Renal cortical epithelial cell (primary cell): ENCODE data around the gene RETREG3. TPM values are rescaled to one million over a fixed set of nuclear protein-coding genes. Genes with fewer than 3 reads are reported as not detected.
"Not testable (repeated sequence)": the region's sequence is repeated elsewhere in the genome, so short reads cannot be mapped to it uniquely, and the experiment has no call there.

Experiments
- DNase-seq: peaks from one replicate; pipeline ENCODE4 v3.0.0-alpha.2; 2011; ENCODE audit warnings: low read depth
- total RNA-seq: library from RNA; depleted of rRNA; stranded (reverse); fragments of >200 nt; gene quantifications from 2 replicates; pipeline ENCODE4 v1.2.3, GENCODE V29; 2014

The RETREG3 gene
- total RNA-seq, 1 donor from 2014 or later, result 64.3 TPM

DNA sequence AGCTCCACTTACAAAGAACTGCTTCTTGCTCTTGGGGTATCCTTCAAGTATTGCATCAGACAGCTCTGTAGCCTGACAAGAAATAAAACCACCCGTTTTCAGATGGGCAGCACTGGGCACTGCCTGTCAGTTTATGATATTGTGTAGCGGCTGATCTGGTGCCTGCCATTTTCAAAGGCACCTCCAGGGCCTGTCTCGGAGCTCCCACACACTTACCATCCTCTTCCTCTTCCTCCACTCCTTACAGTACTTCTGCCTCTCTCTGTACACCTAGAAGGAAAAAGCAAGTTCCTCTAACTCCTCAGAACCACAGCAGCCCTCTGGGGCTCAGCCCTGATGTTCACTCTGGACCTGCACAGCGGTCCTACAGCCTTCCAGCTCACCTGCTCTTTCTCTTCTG, 36.1 kb downstream of the RETREG3 start:
- no peak for DNase-seq

DNA sequence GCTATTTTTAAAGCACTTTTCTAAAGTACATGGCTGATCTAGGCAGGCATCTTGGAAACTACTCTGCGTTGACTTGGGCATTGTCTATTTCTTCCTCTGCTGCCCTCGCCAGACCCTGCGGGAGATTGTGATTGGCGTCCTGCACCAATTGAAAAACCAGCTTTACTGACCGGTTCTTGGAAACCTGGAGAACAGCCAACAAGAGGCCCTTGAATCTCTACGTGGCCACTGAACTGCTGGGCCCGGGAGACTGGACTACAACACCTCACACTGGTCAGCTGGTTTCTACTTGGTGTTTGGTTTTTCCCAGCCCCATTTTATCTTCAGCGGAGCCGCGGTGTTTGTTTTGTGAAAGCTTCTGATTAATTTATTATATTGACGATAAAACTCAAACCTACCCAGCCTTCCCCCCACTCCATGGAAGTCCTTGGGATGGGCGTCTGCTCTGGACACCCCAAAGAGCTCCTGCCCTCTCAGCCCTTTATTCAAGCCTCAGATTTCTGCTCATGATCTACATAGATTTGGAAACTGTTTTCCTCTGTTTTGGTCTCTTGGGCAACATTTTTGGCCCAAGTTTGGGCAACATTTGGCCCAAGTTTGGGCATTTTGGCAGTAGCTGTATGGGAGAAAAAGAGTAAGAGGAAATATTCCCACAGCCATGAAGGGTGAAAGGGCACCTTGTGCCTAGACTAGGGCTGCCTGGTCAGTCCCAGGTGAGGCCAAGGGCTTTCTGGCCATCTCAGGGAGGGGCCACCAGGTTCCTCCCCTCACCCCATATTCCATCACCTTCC, 37.5 kb downstream of the RETREG3 start:
- DNase-seq, result no peak

DNA sequence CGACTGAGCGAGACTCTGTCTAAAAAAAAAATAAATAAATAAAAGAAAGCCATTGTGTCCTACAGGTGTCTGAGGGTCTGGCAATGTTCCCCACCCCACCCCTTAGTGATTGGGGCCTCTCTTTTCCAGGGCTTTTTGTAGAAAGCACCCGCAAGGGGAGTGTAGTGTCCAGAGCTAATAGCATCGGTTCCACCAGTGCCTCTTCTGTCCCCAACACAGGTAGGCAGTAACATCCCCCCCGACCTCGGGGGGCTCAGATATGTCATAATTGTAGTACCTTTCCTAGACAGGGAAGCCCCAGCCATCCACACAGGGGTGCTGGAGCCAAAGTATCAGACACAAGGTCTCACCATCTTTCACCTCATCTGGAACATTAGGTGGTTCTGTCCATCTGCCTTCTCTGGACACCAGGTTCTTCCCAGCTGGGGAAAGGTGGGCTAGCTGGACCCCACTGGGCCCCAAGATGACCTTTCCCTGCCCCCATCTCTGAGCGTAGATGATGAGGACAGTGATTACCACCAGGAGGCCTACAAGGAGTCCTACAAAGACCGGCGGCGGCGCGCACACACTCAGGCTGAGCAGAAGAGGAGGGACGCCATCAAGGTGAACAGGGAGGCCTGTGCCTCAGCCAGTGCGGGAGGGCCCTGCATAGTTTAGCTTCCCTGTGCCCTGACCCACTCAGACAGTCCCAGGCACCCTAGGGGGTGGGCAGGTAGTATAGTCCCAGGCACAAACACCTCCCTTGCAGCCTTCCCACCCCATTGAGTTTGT, 40.6 kb downstream of the RETREG3 start:
- DNase-seq, result no peak

DNA sequence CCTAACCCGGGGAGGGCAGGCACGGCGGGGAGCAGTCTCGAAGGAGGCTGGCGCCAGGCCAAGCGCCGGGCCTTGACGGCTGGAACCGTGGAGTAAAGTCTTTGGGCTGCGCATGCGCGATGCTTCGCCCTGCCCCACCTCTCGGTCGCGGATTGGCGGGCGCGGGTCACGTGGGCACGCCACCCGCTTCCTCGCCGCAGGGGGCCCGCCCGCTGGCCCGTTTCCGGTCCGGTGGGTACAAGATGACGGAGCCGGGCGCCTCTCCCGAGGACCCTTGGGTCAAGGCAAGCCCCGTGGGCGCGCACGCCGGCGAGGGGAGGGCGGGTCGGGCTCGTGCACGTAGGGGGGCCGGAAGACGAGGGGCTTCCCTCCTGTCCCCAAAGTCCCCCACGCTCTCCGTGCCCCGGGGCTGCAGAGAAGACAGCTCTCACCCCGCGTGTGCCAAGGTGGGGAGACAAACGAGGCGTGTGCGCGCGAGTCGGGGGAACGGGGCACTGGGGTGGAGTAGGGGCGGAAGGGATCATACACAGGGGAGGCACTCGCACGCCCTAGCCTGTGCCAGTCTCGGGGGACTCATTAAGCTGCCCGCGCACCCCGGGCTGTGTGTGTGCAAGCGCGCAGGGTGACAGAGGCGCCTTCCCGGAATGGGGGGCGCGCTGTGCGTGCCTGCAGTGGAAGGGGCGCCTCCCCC, 42.1 kb downstream of the RETREG3 start, which contains the start of gene MLX:
TSS of gene MLX (plus strand) at position 218 of the 691 bp plus-strand sequence. CDS start at position 243, 25 bp downstream.
- DNase-seq, result peak; percentile 66

DNA sequence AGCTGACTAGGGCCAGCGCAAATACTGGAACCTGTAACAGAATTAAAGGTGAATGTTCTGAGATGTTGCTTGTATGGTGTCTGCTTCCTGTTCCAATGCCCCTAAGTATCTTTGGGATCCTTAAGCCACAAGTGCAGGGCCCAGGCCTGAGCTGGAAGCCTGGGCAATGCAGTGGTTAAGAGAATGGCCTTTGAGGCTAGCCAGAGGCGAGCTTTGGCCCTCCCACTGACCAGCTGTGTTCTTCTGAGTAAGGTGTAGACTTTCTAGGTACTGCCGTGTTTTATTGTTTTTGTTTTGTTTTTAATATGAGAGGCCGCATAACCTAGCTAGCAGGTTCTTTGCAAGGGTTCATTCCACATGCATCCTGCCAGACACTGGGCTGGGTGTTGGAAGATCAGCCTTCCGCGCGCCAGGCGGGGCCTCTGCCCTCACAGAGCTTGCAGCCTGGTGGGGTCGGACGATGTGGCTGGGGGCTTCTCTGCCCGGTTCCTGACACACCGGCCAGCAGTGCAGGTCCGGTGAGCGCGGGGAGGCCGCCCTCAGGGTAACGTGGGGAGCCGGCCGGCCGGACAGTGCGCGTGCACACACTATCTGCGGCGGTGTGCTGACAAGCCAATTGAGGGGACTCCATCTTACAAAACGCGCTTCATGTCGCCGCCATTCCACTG, 42.8 kb downstream of the RETREG3 start:
- no peak for DNase-seq

DNA sequence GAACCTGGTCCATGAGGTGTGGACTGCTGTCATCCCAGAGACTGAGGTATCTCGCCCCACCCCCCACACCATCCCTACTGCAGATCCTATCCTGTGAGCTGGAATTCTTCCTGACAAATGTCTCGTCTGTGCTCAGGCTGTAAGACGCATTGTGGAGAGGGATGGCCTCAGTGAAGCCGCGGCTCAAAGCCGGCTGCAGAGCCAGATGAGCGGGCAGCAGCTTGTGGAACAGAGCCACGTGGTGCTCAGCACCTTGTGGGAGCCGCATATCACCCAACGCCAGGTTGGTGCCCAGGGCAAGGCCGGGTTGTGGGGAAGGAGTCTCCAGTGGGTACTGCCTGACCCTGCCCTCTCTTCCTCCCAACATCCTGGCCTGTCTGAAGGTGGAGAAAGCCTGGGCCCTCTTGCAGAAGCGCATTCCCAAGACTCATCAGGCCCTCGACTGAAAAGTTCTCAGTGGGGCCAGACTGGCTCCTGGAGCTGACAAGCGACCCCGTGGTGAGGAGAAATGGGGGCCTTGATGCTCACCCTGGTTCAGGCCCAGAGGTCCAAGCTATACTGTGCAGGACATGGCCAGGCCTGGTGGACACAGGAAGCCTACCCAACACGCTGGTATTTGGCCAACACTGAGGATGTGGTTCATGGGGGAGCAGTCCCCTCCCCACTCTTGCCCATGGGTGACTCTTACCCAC, 43.5 kb downstream of the RETREG3 start:
- no peak for DNase-seq

DNA sequence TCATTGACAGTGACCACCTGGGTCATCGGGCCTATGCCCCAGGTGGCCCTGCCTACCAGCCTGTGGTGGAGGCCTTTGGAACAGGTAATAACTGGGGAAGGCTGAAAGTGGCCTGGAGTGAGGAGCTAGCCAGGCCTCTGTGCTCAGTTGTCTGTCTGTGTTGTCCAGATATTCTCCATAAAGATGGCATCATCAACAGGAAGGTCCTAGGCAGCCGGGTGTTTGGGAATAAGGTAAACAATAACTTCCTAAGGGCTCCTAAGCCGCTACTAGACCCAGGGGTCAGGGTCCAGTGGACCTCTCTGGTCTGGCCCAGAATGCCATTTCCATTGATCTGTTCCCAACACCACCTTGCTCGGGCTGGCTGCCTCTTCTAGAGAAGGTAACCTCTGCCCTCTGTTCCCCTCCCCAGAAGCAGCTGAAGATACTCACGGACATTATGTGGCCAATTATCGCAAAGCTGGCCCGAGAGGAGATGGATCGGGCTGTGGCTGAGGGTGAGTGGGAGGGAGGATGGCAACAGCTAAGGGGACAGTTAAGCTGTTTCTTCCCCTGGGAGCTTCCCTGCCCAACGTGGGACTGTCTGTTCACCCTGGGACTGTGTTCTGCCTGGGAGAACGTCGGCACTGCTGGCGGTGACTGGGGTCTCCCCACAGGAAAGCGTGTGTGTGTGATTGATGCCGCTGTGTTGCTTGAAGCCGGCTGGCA, 44.2 kb downstream of the RETREG3 start:
- no peak for DNase-seq

DNA sequence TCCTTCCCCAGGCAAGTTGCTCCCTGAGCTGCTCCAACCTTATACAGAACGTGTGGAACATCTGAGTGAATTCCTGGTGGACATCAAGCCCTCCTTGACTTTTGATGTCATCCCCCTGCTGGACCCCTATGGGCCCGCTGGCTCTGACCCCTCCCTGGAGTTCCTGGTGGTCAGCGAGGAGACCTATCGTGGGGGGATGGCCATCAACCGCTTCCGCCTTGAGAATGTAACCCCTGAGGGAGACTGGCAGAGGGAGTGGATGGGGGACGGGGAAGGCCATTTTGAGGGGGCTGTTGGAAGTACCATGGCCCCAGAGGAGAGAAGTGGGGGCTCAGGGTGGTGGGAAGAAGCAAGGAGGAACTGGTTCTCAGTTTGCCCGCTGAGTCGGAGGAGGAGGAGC, 45.2 kb downstream of the RETREG3 start:
- DNase-seq, result no peak

DNA sequence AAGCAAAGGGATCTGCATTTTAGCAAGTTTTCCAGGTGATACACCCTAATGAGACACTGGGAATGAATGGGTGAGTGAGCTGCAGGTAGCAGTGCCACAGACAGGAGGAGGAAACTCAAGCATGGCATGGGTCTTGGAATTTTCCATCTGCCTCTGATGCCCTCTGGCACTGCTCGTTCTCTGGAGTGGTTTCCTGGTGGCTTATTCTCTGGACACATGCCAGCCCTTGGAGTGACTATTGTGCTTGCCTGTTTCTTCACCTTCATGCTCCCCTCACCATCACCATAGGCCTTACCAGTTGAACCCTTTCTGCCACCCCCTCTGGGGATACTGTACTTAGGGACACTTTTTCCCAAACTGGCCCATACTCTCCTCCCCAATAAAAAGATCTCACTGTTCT, 45.6 kb downstream of the RETREG3 start:
- DNase-seq, result peak; percentile 66

DNA sequence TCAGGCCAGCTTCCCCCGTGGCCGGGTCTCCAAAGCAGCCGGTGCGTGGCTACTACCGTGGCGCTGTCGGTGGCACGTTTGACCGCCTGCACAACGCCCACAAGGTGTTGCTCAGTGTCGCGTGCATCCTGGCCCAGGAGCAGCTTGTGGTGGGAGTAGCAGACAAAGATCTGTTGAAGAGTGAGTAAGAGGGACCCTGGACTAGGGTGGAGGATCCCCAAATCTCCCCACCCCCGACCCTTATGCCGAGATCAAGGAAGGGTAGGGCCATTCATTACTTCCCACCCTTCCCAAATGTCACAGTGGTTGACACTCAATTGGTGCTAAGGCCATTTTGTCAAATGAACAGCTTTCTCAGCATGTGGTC, 46.0 kb downstream of the RETREG3 start:
- no peak for DNase-seq

DNA sequence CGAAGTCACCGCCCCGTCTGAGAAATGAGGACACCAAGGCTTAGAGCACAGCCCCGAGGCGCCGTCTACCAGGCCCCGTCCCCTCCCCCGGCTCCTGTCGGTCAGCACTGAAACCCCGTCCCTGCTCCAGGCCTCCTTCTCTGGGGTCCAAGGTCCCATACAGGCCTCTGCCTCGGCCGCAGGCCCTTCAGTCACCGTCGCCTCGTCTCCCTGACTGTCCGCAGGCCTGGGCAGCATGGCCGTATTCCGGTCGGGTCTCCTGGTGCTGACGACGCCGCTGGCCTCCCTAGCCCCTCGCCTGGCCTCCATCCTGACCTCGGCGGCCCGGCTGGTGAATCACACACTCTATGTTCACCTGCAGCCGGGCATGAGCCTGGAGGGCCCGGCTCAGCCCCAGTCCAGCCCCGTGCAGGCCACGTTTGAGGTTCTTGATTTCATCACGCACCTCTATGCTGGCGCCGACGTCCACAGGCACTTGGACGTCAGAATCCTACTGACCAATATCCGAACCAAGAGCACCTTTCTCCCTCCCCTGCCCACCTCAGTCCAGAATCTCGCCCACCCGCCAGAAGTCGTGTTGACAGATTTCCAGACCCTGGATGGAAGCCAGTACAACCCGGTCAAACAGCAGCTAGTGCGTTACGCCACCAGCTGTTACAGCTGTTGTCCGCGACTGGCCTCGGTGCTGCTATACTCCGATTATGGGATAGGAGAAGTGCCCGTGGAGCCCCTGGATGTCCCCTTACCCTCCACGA, 46.6 kb downstream of the RETREG3 start:
- DNase-seq, result no peak

DNA sequence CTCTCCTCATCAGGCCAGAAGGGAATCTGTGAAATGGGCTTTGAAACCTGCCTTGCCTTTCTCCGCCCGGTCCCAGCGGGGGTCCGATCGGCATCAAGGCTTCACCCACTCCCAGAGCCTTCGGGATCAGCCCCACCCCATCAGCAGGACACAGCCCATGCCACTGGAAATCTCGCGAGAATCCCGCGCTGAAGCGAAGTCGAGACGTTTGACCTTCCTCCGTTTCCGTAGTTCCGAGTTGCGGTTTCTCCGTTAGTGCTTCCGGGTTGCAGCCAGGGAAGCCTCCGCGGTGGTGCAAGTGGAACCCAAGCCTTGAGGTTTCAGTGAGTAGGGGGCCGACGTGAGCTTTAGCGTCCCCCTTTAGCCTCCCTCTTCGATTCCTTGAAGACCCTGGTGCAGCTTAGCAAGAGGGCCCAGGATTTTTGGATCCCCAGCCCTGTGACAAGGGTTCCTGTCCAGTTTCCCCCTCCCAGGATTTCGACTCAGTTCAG, 47.2 kb downstream of the RETREG3 start, which contains the start of gene COASY:
TSS of gene COASY (plus strand) at position 252 of the 491 bp plus-strand sequence. CDS start 475 bp downstream, outside the sequence.
- DNase-seq, result peak; percentile 95

DNA sequence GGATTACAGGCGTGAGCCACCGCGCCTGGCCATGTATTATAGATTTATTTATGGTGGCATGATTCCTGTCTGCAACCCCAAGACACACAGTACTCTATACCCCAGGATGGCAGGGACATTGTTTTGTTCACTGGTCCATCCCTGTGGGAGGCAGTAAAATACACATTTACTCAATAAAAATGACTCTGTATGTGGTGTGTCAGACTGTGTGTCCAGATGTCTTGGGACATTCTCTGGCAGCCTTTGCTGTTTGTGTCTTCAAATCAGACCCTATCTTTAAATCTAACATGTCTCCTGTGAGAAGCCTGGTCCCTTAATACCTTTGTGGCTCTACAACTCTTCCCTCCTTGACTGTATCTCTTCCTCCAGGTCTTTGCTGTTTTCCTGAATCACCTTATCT, 48.9 kb downstream of the RETREG3 start:
- no peak for DNase-seq

DNA sequence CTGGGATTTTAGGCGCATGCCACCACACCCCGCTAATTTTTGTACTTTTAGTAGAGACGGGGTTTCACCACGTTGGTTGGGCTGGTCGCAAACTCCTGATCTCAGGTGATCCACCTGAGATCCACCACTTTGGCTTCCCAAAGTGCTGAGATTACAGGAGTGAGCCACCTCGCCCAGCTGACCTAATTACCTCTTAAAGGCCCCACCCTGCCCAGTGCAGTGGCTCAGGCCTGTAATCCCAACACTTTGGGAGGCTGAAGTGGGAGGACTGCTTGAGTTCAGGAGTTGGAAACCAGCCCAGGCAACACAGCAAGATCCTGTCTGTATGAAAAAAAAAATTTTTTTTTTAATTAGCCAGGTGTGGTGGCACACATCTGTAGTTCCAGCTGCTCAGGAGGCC, 50.1 kb downstream of the RETREG3 start:
- no peak for DNase-seq

DNA sequence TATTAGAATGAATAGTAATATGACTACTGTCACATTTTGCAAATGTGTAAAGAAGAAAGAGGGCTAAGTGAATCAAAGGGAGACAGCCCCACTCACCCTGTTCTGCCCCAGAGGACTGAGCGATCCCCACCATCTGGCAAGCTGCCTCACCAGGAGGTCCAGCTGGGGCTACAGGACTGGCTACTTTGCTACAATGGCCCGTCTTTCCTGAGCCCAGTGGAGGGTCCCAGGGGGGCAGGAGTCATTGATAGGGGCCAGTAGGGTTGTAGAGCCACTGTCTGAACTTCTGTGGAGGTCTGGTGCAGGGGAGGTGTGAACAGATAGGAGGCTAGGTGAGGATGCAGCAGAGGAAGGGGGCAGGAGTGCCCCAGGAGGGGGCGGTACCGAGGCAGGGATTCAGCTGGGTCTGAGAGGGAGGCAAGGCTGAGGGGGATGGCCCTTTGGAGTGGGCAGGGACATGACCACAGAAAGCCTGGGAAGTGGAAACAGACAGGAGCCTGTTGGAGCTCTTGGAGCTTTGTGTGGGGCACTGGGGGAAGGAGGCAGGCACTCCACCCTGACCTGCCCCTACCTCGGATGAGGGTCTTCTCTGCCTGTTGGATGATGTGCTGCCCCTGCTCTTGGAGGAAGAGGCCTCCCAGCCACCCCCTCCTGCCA, 53.1 kb downstream of the RETREG3 start:
- DNase-seq, result not testable (repeated sequence)

DNA sequence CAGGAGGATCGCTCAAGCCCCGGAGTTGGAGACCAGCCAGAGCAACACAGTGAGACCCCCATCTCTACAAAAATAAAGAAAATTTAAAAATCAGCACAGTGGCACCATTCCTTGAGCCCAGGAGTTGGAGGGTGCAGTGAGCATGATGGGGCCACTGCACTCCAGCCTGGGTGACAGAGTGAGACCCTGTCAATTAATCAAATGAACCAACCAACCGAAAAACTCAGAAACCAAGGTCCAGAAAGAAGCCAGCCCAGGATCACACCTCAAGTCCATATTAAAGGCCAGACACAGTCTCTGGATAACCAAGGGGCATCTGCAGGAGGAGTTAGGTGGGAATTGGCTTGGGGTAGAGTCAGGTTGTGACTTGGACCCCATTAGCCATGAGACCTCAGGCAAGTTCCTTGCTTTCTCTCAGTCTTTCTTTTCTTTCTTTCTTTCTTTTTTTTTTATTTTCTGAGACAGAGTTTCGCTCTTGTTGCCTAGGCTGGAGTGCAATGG, 54.0 kb downstream of the RETREG3 start:
- no peak for DNase-seq

DNA sequence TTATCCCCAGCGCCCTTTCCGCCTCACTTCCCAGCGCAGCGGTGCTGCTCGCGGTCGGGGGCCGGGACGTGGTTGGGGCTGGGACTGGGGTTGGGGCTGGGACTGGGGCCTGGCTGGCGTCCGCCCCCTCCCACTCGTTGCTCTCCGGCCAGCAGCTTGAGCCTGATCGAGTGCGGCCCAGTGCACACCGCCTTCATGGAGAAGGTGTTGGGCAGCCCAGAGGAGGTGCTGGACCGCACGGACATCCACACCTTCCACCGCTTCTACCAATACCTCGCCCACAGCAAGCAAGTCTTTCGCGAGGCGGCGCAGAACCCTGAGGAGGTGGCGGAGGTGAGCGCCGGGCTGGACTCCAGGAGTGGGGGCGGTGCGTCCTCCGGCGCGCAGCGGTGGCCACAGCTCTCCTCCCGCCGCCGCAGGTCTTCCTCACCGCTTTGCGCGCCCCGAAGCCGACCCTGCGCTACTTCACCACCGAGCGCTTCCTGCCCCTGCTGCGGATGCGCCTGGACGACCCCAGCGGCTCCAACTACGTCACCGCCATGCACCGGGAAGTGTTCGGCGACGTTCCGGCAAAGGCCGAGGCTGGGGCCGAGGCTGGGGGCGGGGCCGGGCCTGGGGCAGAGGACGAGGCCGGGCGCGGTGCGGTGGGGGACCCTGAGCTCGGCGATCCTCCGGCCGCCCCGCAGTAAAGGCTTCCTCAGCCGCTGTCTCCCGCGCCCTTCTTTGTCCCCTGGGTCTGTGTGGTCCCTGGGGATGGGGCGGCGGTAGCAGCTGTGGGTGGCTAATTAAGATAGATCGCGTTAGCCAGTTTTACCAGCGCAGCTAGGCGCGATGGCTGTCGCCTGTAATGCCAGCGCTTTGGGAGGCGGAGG, 54.7 kb downstream of the RETREG3 start:
- DNase-seq, result peak; percentile 49

DNA sequence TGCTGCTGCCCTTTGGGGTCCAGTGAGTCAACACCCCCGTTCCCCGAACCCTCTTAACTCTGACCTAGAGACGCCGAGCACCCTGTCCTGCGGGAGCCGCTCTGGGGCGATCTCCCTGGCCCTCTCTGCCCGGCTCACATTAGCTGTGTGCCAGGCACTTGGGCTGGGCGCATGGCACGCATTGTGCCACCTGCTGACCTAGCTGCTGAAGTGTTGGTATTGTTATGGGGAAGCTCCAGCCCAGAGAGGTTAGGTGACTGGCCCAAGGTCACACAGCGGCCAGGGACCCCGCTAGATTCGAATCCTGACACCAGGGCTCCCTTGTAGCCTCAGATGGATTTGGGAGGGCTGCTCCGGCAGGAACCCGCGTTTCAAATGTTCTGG, 55.3 kb downstream of the RETREG3 start:
- DNase-seq, result no peak
